Stomach (tissue), 4 donors: Measurements from ENCODE around the gene STXBP5L.

Experiments used
- POLR2A ChIP-seq, 4 donors: fragments of 450-650 bp; IDR thresholded peaks; one replicate each; pipeline ENCODE4 v1.6.1; 2016; ENCODE audit warnings: antibody characterized with exemption in 4 of 4, control low read depth in 2 of 4, mild to moderate bottlenecking in 1 of 4, moderate library complexity in 1 of 4
- POLR2AphosphoS5 ChIP-seq, 3 donors: sonication (generic); formaldehyde crosslinking; IDR thresholded peaks; one replicate each; pipeline ENCODE4 v1.6.1; 2016; ENCODE audit warnings: antibody characterized with exemption in 3 of 3
- TF ChIP-seq, protein P1 (sequence below), 7 experiments: fragments of 450-650 bp in 4 of 7; fragments of 200-600 bp in 3 of 7; sonication (generic) in 3 of 7; IDR thresholded peaks; one replicate each; pipeline ENCODE4 v1.5.1; 2016 to 2019; ENCODE audit warnings: antibody characterized with exemption in 7 of 7, control low read depth in 2 of 7, mild to moderate bottlenecking in 1 of 7

GRCh38 chr3:121443456-121443855 is 535.5 kb downstream of the STXBP5L start:
- TF ChIP-seq, protein P1, sequence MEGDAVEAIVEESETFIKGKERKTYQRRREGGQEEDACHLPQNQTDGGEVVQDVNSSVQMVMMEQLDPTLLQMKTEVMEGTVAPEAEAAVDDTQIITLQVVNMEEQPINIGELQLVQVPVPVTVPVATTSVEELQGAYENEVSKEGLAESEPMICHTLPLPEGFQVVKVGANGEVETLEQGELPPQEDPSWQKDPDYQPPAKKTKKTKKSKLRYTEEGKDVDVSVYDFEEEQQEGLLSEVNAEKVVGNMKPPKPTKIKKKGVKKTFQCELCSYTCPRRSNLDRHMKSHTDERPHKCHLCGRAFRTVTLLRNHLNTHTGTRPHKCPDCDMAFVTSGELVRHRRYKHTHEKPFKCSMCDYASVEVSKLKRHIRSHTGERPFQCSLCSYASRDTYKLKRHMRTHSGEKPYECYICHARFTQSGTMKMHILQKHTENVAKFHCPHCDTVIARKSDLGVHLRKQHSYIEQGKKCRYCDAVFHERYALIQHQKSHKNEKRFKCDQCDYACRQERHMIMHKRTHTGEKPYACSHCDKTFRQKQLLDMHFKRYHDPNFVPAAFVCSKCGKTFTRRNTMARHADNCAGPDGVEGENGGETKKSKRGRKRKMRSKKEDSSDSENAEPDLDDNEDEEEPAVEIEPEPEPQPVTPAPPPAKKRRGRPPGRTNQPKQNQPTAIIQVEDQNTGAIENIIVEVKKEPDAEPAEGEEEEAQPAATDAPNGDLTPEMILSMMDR (IDR thresholded peaks at IDR 0.05), result no peak
- no peak for TF ChIP-seq POLR2A (IDR thresholded peaks at IDR 0.05)
- TF ChIP-seq POLR2AphosphoS5 (IDR thresholded peaks at IDR 0.05), result no peak
